Neuron (in vitro differentiated cells): ENCODE data around the gene TYR.
"Not testable (repeated sequence)": the region's sequence is repeated elsewhere in the genome, so short reads cannot be mapped to it uniquely, and the experiment has no call there.

Experiments used
- H2AFZ ChIP-seq: one replicate; pipeline ENCODE4 v1.6.1; 2013; ENCODE audit warnings: low read depth, mild to moderate bottlenecking, inconsistent platforms, low read length, moderate library complexity
- H3K27me3 ChIP-seq: one replicate; pipeline ENCODE4 v1.6.1; 2013; ENCODE audit warnings: low read length; ENCODE audit not compliant: insufficient read depth
- H3K36me3 ChIP-seq: one replicate; pipeline ENCODE4 v1.6.1; 2013; ENCODE audit warnings: low read length; ENCODE audit not compliant: insufficient read depth
- H3K4me1 ChIP-seq: one replicate; pipeline ENCODE4 v1.6.1; 2013; ENCODE audit warnings: low read length; ENCODE audit not compliant: insufficient read depth
- H3K4me3 ChIP-seq: 2 replicates; pipeline ENCODE4 v1.5.1; 2013; ENCODE audit warnings: mild to moderate bottlenecking, low read length, moderate library complexity
- H3K9me3 ChIP-seq: one replicate; pipeline ENCODE4 v1.6.1; 2013; ENCODE audit warnings: low read length

Gene TYR

GRCh38 chr11:89203814-89204213 lies 26.1 kb downstream of the TYR start:
- no peaks in the 10 kb centered on the region for H3K9me3 ChIP-seq
- H3K4me3 ChIP-seq = no peak overlapping the region
- no peaks in the 10 kb centered on the region for H3K36me3 ChIP-seq
- no peaks in the 10 kb centered on the region for H3K27me3 ChIP-seq
- H3K4me1 ChIP-seq = no peaks in the 10 kb centered on the region
- H2AFZ ChIP-seq = no peak overlapping the region

DNA sequence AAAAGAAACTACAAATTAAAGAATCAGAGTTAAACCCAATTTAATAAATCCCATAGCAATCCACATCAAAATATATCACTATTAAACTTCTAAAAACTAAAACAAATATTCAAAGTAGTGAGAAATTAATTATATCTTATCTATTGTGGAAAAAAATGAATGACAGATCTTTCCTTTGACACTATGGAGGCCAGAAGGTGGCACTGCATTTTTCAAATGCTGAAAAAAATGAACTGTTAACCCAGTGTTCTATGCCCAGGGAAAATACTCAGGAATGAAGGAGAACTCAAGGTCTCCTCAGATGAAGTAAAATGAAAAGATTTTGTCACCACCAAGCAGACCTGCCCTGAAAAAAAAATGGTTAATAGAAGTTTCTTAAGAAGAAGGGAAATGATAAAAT lies 27.7 kb downstream of the TYR start:
- no peak overlapping the region for H3K4me3 ChIP-seq
- H3K27me3 ChIP-seq = no peaks in the 10 kb centered on the region

GRCh38 chr11:89220684-89221339 lies 43.1 kb downstream of the TYR start:
- H3K9me3 ChIP-seq = no peaks in the 10 kb centered on the region
- no peaks in the 10 kb centered on the region for H3K4me1 ChIP-seq
- no peaks in the 10 kb centered on the region for H3K27me3 ChIP-seq
- no peak overlapping the region for H2AFZ ChIP-seq
- H3K4me3 ChIP-seq = no peak overlapping the region
- H3K36me3 ChIP-seq = no peaks in the 10 kb centered on the region

More for the DNA sequence above, 27.7 kb downstream of the TYR start:
- no peaks in the 10 kb centered on the region for H3K36me3 ChIP-seq
- peaks cover 6% of the 10 kb centered on the region for H3K4me1 ChIP-seq
- H2AFZ ChIP-seq = no peak overlapping the region
- H3K9me3 ChIP-seq = no peaks in the 10 kb centered on the region

- Histone ChIP-seq H3K36me3 (no peaks in the 10 kb centered on the region), H2AFZ (no peak overlapping the region), H3K4me1 (no peaks in the 10 kb centered on the region), H3K27me3 (no peaks in the 10 kb centered on the region), H3K4me3 (no peak overlapping the region), H3K9me3 (no peaks in the 10 kb centered on the region)
These were observed 57.4 kb downstream of the TYR start for GRCh38 chr11:89235083-89235482.

DNA sequence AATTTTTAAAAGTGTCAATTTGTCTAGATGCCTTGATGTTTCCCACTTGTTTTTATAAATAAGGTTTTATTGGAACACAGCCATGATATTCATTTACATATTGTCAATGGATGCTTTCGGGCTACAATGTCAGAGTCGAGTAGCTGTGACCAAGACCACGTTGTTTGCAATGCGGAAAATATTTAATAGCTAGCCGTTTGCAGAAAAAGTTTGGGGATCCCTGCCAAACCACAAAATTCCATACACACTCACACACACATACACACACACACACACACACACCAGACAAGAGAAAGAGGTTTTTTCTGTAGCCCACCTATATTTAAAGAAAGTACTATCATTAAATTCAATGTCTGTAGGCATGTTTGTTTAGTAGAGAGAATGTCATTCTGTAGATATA lies 58.3 kb downstream of the TYR start:
- Histone ChIP-seq H3K4me1 (no peaks in the 10 kb centered on the region), H3K9me3 (no peaks in the 10 kb centered on the region), H3K4me3 (no peak overlapping the region), H3K36me3 (no peaks in the 10 kb centered on the region), H3K27me3 (no peaks in the 10 kb centered on the region), H2AFZ (no peak overlapping the region)

DNA sequence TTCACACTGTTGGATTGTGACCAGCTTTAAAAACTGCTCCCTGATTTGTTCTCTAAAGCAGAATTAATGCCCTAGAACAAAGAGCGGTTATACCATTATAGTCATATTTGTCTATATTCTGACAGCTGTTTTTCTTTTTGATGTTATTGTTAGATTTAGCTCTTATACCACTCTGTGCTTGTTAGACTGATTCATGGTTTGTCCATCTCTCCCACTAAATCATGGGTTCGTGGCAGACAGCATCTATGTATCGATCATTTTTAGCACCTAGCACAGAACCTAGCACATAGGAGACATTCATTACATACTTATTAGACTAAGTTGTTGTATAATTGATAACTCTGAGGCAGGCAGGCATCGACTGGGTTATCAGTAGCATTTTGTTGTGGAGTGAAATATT lies 69.3 kb downstream of the TYR start:
- H2AFZ ChIP-seq, H3K4me3 ChIP-seq, H3K4me1 ChIP-seq, H3K27me3 ChIP-seq, H3K36me3 ChIP-seq, H3K9me3 ChIP-seq: not testable (repeated sequence)

- no peaks in the 10 kb centered on the region for H3K36me3 ChIP-seq
- H3K4me1 ChIP-seq = no peaks in the 10 kb centered on the region
- no peaks in the 10 kb centered on the region for H3K27me3 ChIP-seq
- no peaks in the 10 kb centered on the region for H3K9me3 ChIP-seq
- no peak overlapping the region for H2AFZ ChIP-seq
- no peak overlapping the region for H3K4me3 ChIP-seq
These were observed 71.5 kb downstream of the TYR start for GRCh38 chr11:89249196-89249595.

GRCh38 chr11:89261483-89261882 lies 83.8 kb downstream of the TYR start:
- H3K9me3 ChIP-seq, H3K4me3 ChIP-seq, H3K27me3 ChIP-seq, H3K36me3 ChIP-seq, H2AFZ ChIP-seq, H3K4me1 ChIP-seq: not testable (repeated sequence)

- Histone ChIP-seq H3K4me1 (no peaks in the 10 kb centered on the region), H3K4me3 (no peak overlapping the region), H3K9me3 (no peaks in the 10 kb centered on the region), H3K27me3 (no peaks in the 10 kb centered on the region), H3K36me3 (no peaks in the 10 kb centered on the region), H2AFZ (no peak overlapping the region)
These were observed 90.1 kb downstream of the TYR start for GRCh38 chr11:89267660-89268302.

DNA sequence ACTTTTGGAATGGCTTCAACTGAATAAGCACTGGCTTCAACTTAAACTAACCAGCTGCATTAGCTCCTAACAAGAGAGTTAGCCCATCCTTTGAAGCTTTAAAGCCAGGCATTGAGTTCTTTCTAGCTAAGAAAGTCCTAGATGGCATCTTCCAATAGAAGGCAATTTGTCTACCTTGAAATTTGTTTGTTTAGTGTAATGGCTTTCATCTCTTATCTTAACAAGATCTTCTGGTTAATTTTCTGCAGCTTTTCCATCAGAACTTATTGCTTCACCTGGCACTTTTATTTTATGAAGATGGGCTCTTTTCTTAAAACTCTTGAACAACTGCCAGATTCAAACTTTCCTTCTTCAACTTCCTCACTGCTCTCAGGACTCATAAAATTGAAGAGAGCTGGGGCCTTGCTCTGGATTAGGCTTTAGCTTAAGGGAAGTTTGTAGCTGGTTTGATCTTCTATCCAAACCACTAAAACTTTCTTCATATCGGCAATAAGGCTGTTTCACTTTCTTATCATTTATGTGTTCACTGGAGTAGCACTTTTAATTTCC lies 94.9 kb downstream of the TYR start:
- not testable (repeated sequence) for H3K9me3 ChIP-seq, H3K4me1 ChIP-seq, H3K27me3 ChIP-seq, H3K36me3 ChIP-seq, H3K4me3 ChIP-seq, H2AFZ ChIP-seq

GRCh38 chr11:89273220-89273619 lies 95.5 kb downstream of the TYR start:
- H3K4me3 ChIP-seq, H3K36me3 ChIP-seq, H3K9me3 ChIP-seq, H3K4me1 ChIP-seq, H3K27me3 ChIP-seq, H2AFZ ChIP-seq: not testable (repeated sequence)

GRCh38 chr11:89275966-89276365 lies 98.3 kb downstream of the TYR start:
- Histone ChIP-seq H3K36me3 (no peaks in the 10 kb centered on the region), H3K4me3 (no peak overlapping the region)

GRCh38 chr11:89279176-89279575 lies 101.5 kb downstream of the TYR start:
- Histone ChIP-seq H3K36me3 (no peaks in the 10 kb centered on the region), H2AFZ (no peak overlapping the region), H3K4me3 (no peak overlapping the region), H3K9me3 (no peaks in the 10 kb centered on the region), H3K27me3 (no peaks in the 10 kb centered on the region), H3K4me1 (peaks cover 3% of the 10 kb centered on the region)

More at GRCh38 chr11:89275966-89276365, 98.3 kb downstream of the TYR start:
- Histone ChIP-seq H2AFZ (no peak overlapping the region), H3K27me3 (no peaks in the 10 kb centered on the region), H3K9me3 (no peaks in the 10 kb centered on the region), H3K4me1 (peaks cover 3% of the 10 kb centered on the region)
